Peyer's patch (tissue), 4 donors: ENCODE data around the gene IQCB1. TPM values are rescaled to one million over a fixed set of nuclear protein-coding genes. Genes with fewer than 3 reads are reported as not detected.
"Not testable (repeated sequence)": the region's sequence is repeated elsewhere in the genome, so short reads cannot be mapped to it uniquely, and the experiment has no call there.

ENCODE experiments used
- DNase-seq, 3 donors: peaks; one replicate each; pipeline ENCODE4 v3.0.0-alpha.2; 2017 to 2019
- H3K27ac ChIP-seq, 4 donors: fragments of 200-600 bp; sonication (generic); one replicate each; pipeline ENCODE4 v1.5.1; 2016 to 2019
- H3K27me3 ChIP-seq, 2 donors: fragments of 200-600 bp; sonication (generic); one replicate each; pipeline ENCODE4 v1.5.1; 2019
- H3K36me3 ChIP-seq, 3 donors: fragments of 200-600 bp; sonication (generic); one replicate each; pipeline ENCODE4 v1.5.1; 2016 to 2019
- H3K4me1 ChIP-seq, 4 donors: fragments of 200-600 bp; sonication (generic); one replicate each; pipeline ENCODE4 v1.5.1; 2016 to 2019
- H3K4me3 ChIP-seq, 4 donors: fragments of 200-600 bp; sonication (generic); 1 replicate in 3 of 4; 2 replicates in 1 of 4; pipeline ENCODE4 v1.5.1; 2016 to 2019; ENCODE audit warnings: mild to moderate bottlenecking in 1 of 4
- H3K9me3 ChIP-seq, 4 donors: fragments of 200-600 bp; sonication (generic); one replicate each; pipeline ENCODE4 v1.5.1; 2016 to 2019; ENCODE audit warnings: mild to moderate bottlenecking in 1 of 4
- POLR2A ChIP-seq, 2 donors: fragments of 450-650 bp; IDR thresholded peaks; one replicate each; pipeline ENCODE4 v1.5.1; 2017; ENCODE audit warnings: antibody characterized with exemption in 2 of 2, mild to moderate bottlenecking in 2 of 2, moderate library complexity in 2 of 2
- total RNA-seq, 4 donors: library from RNA; depleted of rRNA; stranded (reverse); fragments of >200 nt; gene quantifications; one replicate each; pipeline ENCODE4 v1.1.0, GENCODE V29; 2016
- TF ChIP-seq, protein P1 (sequence below), 6 experiments: fragments of 450-650 bp in 4 of 6; fragments of 200-600 bp in 2 of 6; sonication (generic) in 1 of 6; IDR thresholded peaks; one replicate each; pipeline ENCODE4 v1.5.1; 2017 to 2019; ENCODE audit warnings: antibody characterized with exemption in 6 of 6, mild to moderate bottlenecking in 3 of 6, moderate library complexity in 1 of 6

The IQCB1 gene
- total RNA-seq, 4 donors from 2014 or later, result 22.8 to 50.3 (median 29.6) TPM

DNA sequence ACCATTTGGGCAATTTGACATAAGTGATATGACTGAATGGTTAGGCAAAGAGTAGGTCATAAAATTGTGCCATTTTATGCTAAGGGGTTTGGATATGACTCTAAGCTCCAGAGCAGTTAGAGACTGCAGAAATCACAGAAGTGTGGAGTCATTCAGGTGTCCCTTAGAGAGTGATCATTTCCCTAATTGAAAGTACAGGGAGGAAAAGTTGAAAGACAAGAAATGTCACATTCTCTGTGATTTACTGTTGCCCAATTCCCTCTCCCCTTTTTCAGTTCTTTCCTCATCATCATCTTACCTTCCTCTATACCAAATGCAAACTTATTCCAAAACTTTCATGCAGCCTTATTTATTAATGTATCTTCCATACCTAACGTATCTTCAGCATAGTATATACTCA, 82.6 kb downstream of the IQCB1 start:
- Histone ChIP-seq H3K27ac (no peak overlapping the region), H3K27me3 (no peaks in the 10 kb centered on the region), H3K4me3 (no peak overlapping the region), H3K9me3 (no peaks in the 10 kb centered on the region), H3K4me1 (peaks cover 0 to 14% (median 2%) of the 10 kb centered on the region in 4 donors), H3K36me3 (no peaks in the 10 kb centered on the region)
- TF ChIP-seq POLR2A (IDR thresholded peaks at IDR 0.05), result no peak
- TF ChIP-seq, protein P1, sequence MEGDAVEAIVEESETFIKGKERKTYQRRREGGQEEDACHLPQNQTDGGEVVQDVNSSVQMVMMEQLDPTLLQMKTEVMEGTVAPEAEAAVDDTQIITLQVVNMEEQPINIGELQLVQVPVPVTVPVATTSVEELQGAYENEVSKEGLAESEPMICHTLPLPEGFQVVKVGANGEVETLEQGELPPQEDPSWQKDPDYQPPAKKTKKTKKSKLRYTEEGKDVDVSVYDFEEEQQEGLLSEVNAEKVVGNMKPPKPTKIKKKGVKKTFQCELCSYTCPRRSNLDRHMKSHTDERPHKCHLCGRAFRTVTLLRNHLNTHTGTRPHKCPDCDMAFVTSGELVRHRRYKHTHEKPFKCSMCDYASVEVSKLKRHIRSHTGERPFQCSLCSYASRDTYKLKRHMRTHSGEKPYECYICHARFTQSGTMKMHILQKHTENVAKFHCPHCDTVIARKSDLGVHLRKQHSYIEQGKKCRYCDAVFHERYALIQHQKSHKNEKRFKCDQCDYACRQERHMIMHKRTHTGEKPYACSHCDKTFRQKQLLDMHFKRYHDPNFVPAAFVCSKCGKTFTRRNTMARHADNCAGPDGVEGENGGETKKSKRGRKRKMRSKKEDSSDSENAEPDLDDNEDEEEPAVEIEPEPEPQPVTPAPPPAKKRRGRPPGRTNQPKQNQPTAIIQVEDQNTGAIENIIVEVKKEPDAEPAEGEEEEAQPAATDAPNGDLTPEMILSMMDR (IDR thresholded peaks at IDR 0.05), result no peak
- DNase-seq, result no peak

DNA sequence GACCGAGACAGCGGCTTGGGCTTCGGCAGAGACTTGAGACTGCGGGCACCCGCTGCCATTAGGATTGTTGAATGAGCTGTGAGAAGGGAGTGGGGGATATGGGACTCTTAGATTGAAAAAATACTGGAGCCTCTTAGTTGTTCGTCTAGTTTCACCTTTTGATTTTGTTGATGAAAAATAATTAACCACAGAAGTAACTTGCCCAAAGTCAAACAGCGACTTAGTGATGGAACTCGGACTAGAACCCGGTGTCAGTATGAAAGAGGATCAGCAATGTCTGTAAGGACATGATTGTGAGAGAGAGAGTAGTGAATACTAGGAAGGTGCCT, 84.8 kb downstream of the IQCB1 start:
- no peaks in the 10 kb centered on the region for H3K27me3 ChIP-seq
- H3K9me3 ChIP-seq, result no peaks in the 10 kb centered on the region
- H3K36me3 ChIP-seq, result no peaks in the 10 kb centered on the region
- peak overlapping the region; percentile 62 to 86 (median 78) for H3K4me3 ChIP-seq
- peaks cover 0 to 19% (median 2%) of the 10 kb centered on the region in 4 donors for H3K4me1 ChIP-seq
- H3K27ac ChIP-seq, result peak overlapping the region; percentile 47 to 96 (median 70)
- no peak for TF ChIP-seq POLR2A (IDR thresholded peaks at IDR 0.05)
- TF ChIP-seq, protein P1 (IDR thresholded peaks at IDR 0.05), result no peak
- no peak for DNase-seq

DNA sequence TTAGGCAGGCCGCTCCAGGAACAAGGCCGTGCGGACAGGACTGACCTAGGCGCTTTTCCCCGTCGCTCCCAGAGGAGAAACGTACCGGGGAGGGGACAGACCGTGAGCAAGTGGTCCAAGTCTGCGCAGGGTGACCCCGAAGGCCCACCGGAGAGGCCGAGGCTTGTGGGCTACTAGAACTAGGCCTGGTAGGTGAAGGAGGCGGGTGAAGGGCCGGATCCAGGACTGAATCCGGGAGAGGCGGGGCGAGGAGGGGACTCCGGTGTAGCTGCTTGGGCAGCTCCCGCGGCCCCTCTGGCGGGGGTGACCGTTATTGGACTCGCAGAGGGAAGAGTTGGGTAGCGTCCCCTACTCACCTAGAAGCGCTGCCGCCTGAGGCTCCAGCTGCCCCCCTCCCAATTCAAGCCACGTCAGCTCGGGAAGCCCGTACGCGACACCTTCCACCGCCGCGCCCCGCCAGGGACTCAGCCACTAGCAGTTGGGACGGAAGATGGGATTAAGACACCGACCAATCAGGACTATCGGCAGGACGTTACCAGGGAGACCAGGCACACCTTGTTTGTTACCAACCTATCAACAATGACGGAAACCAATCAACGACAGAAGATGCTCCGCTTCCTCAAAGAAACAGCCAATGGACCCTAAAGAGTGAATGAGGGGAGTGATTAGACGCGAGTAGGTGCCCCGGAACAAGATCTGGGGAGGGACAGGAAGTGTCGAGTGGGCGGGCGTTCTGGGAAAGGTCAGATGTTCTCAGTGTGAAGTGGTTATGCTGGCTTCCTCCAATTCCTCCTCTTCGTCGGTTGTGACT, 85.4 kb downstream of the IQCB1 start, which contains the start of gene GOLGB1:
GOLGB1 (minus strand) TSS at position 466 of the 811 bp plus-strand sequence. CDS start 18,770 bp downstream, outside the sequence.
- Histone ChIP-seq H3K4me3 (peak within 1 kb of the TSS; percentile 62 to 86 (median 78)), H3K27ac (peak within 1 kb of the TSS; percentile 76 to 96 (median 93)), H3K9me3 (no peaks in the 10 kb centered on the region), H3K36me3 (no peaks in the 10 kb centered on the region), H3K4me1 (peaks cover 0 to 19% (median 2%) of the 10 kb centered on the region in 4 donors), H3K27me3 (no peaks in the 10 kb centered on the region)
- DNase-seq, result peak; percentile 95 to 97 (median 96)
- peak; percentile 99 for TF ChIP-seq POLR2A (IDR thresholded peaks at IDR 0.05)
- TF ChIP-seq, protein P1 (IDR thresholded peaks at IDR 0.05), result peak in 2 of 6 experiments; percentile 3 to 27

DNA sequence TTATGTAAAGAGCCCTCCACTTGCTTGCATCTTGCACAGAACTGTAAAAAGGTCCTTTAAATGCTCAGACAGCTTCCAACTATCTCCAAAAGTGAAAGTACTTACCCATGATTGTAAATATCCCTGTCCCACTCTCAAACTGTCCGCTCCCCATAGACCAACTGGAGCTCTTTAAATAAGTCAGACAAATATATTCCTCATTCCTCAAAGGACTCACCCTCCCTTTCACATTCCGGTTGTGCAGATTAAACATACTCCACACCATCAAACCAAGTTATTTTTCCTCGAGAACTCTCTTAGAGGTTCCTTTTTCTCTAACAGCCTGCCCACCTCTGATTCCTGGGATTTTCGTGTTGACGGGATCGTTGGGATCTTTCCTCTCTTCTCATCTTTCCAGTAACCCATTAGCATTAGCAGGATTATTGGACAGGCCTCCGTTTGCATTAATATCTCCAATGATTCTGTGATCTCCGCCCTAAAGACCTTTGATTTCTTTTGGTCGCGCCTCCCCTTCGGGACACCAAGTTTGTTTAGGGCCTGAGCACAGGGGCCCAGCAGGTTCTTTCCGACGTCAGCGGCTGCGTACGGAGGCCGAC, 86.1 kb downstream of the IQCB1 start:
- Histone ChIP-seq H3K4me3 (peak overlapping the region; percentile 62 to 86 (median 78)), H3K9me3 (no peaks in the 10 kb centered on the region), H3K27ac (peak overlapping the region; percentile 76 to 96 (median 93)), H3K36me3 (no peaks in the 10 kb centered on the region), H3K27me3 (no peaks in the 10 kb centered on the region), H3K4me1 (peaks cover 0 to 19% (median 2%) of the 10 kb centered on the region in 4 donors)
- DNase-seq, result peak in 1 of 3 donors; percentile 85
- TF ChIP-seq, protein P1 (IDR thresholded peaks at IDR 0.05), result no peak
- no peak for TF ChIP-seq POLR2A (IDR thresholded peaks at IDR 0.05)

DNA sequence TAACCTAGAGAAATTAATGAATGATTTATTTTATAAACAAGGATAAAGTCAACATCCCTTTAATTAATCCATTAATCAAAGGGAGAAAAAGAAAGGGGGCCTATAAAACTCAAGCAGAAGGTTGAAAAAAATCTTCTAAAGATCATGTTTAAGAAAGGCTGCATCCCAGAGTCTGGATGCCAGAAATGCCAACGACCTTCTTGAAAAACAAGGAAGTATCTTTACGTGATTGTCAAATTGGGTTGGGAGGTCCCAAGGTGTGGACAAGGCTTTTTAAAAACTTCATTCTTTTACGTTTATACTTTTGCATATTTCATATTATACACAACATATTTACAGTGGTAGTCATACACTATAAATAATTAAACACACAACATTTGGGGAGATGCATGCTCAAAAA, 86.9 kb downstream of the IQCB1 start:
- no peaks in the 10 kb centered on the region for H3K27me3 ChIP-seq
- TF ChIP-seq, protein P1 (IDR thresholded peaks at IDR 0.05), result no peak
- no peak for TF ChIP-seq POLR2A (IDR thresholded peaks at IDR 0.05)
- peak overlapping the region in 2 of 4 donors; percentile 94 to 96 for H3K27ac ChIP-seq
- peaks cover 0 to 19% (median 2%) of the 10 kb centered on the region in 4 donors for H3K4me1 ChIP-seq
- no peaks in the 10 kb centered on the region for H3K36me3 ChIP-seq
- no peaks in the 10 kb centered on the region for H3K9me3 ChIP-seq
- DNase-seq, result no peak
- H3K4me3 ChIP-seq, result peak overlapping the region in 2 of 4 donors; percentile 73 to 86

DNA sequence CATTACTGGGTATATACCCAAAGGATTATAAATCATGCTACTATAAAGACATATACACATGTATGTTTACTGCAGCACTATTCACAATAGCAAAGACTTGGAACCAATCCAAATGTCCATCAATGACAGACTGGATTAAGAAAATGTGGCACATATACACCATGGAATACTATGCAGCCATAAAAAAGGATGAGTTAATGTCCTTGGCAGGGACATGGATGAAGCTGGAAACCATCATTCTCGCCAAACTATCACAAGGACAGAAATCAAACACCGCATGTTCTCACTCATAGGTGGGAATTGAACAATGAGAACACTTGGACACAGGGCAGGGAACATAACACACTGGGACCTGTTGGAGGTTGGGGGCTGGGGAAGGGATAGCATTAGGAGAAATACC, 91.8 kb downstream of the IQCB1 start:
- not testable (repeated sequence) for DNase-seq, H3K4me3 ChIP-seq, H3K27me3 ChIP-seq, H3K36me3 ChIP-seq, H3K27ac ChIP-seq, H3K9me3 ChIP-seq
- peaks cover 0 to 14% (median 0%) of the 10 kb centered on the region in 4 donors for H3K4me1 ChIP-seq
